Measurements from ENCODE around the gene RAB40B.

The RAB40B gene

GRCh38 chr17:82698974-82699442 is 510 bp upstream of the RAB40B start:
- Histone ChIP-seq H3K36me3 (ENCODE audit: control insufficient read depth in 2 of 2, insufficient read depth in 2 of 2, low read length in 2 of 2) (no peaks in the 10 kb centered on the region), H3K4me3 (ENCODE audit: low read length in 2 of 2) (peak overlapping the region; percentile 54 to 86), H3K27me3 (ENCODE audit: control insufficient read depth in 1 of 2, insufficient read depth in 2 of 2, low read length in 2 of 2) (no peaks in the 10 kb centered on the region), H3K9me3 (ENCODE audit: control insufficient read depth in 2 of 2, low read length in 2 of 2) (peaks cover 0 to 4% of the 10 kb centered on the region in 2 donors), H3K27ac (ENCODE audit: low read length) (no peak overlapping the region), H3K4me1 (ENCODE audit: control insufficient read depth, insufficient read depth, low read length) (peaks cover 25% of the 10 kb centered on the region), H3K9ac (ENCODE audit: low read length in 2 of 2) (peak overlapping the region in 1 of 2 donors; percentile 29)

DNA sequence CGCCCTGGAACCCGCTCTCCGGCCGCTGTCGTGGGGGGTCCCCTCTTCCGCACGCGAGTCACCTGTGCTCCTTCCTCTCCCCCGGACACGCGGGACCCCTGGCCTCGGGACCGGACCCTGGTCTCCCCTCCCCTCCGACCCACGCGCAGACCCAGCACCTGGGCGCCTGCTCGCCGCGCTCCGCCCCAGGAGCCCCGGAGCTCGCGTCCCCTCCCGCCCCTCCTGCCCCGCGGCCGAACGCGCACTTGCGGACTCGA is 762 bp downstream of the RAB40B start:
- H3K9me3 ChIP-seq (ENCODE audit: control insufficient read depth in 2 of 2, low read length in 2 of 2): peaks cover 0 to 4% of the 10 kb centered on the region in 2 donors
- no peak overlapping the region for H3K27ac ChIP-seq (ENCODE audit: low read length)
- H3K27me3 ChIP-seq (ENCODE audit: control insufficient read depth in 1 of 2, insufficient read depth in 2 of 2, low read length in 2 of 2): no peaks in the 10 kb centered on the region
- peaks cover 27% of the 10 kb centered on the region for H3K4me1 ChIP-seq (ENCODE audit: control insufficient read depth, insufficient read depth, low read length)
- peak overlapping the region; percentile 49 to 74 for H3K4me3 ChIP-seq (ENCODE audit: low read length in 2 of 2)
- no peaks in the 10 kb centered on the region for H3K36me3 ChIP-seq (ENCODE audit: control insufficient read depth in 2 of 2, insufficient read depth in 2 of 2, low read length in 2 of 2)
- H3K9ac ChIP-seq (ENCODE audit: low read length in 2 of 2): peak overlapping the region; percentile 48 to 51

DNA sequence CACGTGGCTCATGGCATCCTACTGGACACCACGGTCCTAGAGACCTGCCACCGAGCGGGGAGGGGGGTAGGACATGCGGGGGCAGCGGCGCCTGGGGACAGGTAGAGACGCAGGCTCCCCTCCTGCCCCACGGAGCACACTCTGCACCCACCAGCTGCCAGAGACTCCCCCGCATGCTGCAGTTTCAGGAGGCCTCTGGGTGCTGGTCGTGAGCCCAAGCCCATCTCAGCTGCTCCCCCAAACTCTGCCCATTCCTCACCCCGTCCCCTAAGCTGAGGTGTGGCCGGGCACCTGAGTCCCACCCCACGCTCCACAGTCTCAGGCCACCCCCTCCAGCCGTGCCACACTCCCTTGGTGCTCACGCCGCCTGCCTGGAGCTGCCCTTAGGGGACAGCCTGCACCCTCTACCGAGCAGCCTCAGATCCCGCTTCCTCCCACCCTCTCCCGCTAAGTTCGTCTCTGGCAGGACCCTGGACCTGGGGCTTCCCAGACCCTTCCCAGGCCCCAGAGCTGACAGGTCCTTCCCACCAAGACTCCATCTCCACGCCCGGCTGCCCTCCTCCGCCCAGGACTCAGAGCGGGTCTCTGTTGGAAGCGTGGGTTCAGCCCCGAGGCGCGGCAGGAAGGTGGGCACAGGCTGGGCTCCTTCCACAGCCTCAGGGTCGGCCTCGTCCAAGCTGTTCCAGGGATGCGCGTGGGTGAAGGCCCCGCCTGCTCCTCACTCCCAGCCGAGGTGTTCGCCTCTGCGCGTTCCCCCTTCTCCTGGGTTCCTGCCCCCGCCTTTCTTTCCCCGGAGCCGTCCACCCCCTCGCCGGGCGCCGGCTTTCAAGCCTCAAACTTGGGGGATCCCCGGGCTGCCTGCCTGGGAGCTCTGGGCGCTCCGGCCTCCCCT is 1.3 kb downstream of the RAB40B start:
- Histone ChIP-seq H3K36me3 (ENCODE audit: control insufficient read depth in 2 of 2, insufficient read depth in 2 of 2, low read length in 2 of 2) (no peaks in the 10 kb centered on the region), H3K4me1 (ENCODE audit: control insufficient read depth, insufficient read depth, low read length) (peaks cover 25% of the 10 kb centered on the region), H3K4me3 (ENCODE audit: low read length in 2 of 2) (peak overlapping the region; percentile 49 to 74), H3K27ac (ENCODE audit: low read length) (no peak overlapping the region), H3K9ac (ENCODE audit: low read length in 2 of 2) (peak overlapping the region; percentile 48 to 51), H3K27me3 (ENCODE audit: control insufficient read depth in 1 of 2, insufficient read depth in 2 of 2, low read length in 2 of 2) (no peaks in the 10 kb centered on the region), H3K9me3 (ENCODE audit: control insufficient read depth in 2 of 2, low read length in 2 of 2) (peaks cover 0 to 4% of the 10 kb centered on the region in 2 donors)

- Histone ChIP-seq H3K4me3 (ENCODE audit: low read length in 2 of 2) (no peak overlapping the region), H3K36me3 (ENCODE audit: control insufficient read depth in 2 of 2, insufficient read depth in 2 of 2, low read length in 2 of 2) (no peaks in the 10 kb centered on the region), H3K27me3 (ENCODE audit: control insufficient read depth in 1 of 2, insufficient read depth in 2 of 2, low read length in 2 of 2) (no peaks in the 10 kb centered on the region), H3K9ac (ENCODE audit: low read length in 2 of 2) (no peak overlapping the region), H3K27ac (ENCODE audit: low read length) (no peak overlapping the region), H3K9me3 (ENCODE audit: control insufficient read depth in 2 of 2, low read length in 2 of 2) (peaks cover 0 to 4% of the 10 kb centered on the region in 2 donors), H3K4me1 (ENCODE audit: control insufficient read depth, insufficient read depth, low read length) (peaks cover 22% of the 10 kb centered on the region)
Measured at GRCh38 chr17:82696259-82696658, 2.2 kb downstream of the RAB40B start.

DNA sequence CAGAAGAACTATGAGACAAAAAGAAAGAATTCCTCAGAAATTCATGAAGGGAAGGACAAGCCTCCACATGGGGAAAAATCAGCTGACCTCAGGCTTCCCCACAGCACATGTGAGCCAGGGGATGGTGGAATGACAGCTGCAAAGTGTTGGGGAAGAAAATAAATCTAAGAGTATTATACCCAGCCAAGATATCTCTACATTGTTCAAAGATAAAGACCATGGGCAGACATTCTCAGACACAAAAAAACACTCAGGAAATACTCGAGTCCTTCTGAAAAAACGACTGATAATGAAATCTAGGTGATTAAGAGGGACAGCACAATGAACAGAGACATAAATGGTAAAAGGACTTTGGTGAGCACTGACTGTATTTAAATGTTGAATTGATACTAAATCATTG is 3.9 kb downstream of the RAB40B start:
- H3K27me3 ChIP-seq (ENCODE audit: control insufficient read depth in 1 of 2, insufficient read depth in 2 of 2, low read length in 2 of 2): no peaks in the 10 kb centered on the region
- no peak overlapping the region for H3K9ac ChIP-seq (ENCODE audit: low read length in 2 of 2)
- peaks cover 0 to 4% of the 10 kb centered on the region in 2 donors for H3K9me3 ChIP-seq (ENCODE audit: control insufficient read depth in 2 of 2, low read length in 2 of 2)
- H3K4me3 ChIP-seq (ENCODE audit: low read length in 2 of 2): no peak overlapping the region
- H3K4me1 ChIP-seq (ENCODE audit: control insufficient read depth, insufficient read depth, low read length): peaks cover 21% of the 10 kb centered on the region
- peaks cover 0 to 2% of the 10 kb centered on the region in 2 donors for H3K36me3 ChIP-seq (ENCODE audit: control insufficient read depth in 2 of 2, insufficient read depth in 2 of 2, low read length in 2 of 2)
- H3K27ac ChIP-seq (ENCODE audit: low read length): no peak overlapping the region

DNA sequence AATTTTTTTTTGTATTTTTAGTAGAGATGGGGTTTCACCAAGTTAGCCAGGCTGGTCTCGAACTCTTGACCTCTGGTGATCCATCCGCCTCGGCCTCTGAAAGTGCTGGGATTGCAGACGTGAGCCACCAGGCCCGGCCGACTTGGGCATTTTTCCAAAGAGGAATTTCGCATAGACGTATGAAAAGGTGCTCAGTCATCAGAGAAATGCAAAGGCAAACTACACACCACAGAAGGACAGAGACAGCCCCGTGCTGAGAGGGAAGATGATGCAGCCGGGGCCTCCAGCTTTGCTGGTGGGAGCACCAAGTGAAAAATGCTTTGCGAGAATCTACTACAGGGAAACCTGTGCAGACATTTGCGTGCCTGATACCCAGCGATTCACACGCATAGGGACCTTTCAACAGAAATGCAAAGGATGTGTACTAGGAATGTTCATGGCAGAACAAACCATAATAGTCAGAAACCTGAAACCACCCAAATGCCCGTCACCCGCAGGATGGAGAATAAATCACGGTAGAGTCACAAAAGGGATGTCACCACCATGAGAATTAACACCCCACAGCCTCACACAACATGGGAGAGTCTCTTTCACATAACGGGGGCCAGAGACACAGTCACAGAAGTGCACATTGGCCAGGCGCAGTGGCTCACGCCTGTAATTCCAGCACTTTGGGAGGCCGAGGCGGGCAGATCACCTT is 5.2 kb downstream of the RAB40B start:
- H3K4me1 ChIP-seq (ENCODE audit: control insufficient read depth, insufficient read depth, low read length): peaks cover 13% of the 10 kb centered on the region
- H3K9ac ChIP-seq (ENCODE audit: low read length in 2 of 2): no peak overlapping the region
- H3K27ac ChIP-seq (ENCODE audit: low read length): no peak overlapping the region
- peaks cover 0 to 4% of the 10 kb centered on the region in 2 donors for H3K9me3 ChIP-seq (ENCODE audit: control insufficient read depth in 2 of 2, low read length in 2 of 2)
- H3K4me3 ChIP-seq (ENCODE audit: low read length in 2 of 2): no peak overlapping the region
- H3K27me3 ChIP-seq (ENCODE audit: control insufficient read depth in 1 of 2, insufficient read depth in 2 of 2, low read length in 2 of 2): no peaks in the 10 kb centered on the region
- peaks cover 0 to 2% of the 10 kb centered on the region in 2 donors for H3K36me3 ChIP-seq (ENCODE audit: control insufficient read depth in 2 of 2, insufficient read depth in 2 of 2, low read length in 2 of 2)

DNA sequence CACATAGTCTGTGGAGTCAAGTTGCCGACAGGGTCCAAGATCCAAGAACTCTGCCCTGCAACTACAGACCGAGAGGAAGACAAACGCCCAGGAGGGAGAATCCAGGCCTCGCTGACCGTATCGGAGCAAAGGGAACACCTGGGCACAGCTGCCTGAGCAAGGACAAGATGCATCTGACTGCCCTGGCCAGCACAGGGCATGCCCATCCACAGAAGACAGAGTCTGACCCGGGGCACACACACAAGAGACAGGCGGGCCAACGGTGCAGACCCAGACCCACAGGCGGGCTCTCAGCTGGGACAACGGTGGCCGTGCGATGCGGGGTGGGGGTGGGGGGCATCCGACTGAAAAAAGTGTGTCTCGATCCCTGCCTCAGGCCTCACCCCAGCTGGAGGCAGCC is 6.2 kb downstream of the RAB40B start:
- H3K9me3 ChIP-seq (ENCODE audit: control insufficient read depth in 2 of 2, low read length in 2 of 2): peaks cover 0 to 4% of the 10 kb centered on the region in 2 donors
- no peaks in the 10 kb centered on the region for H3K27me3 ChIP-seq (ENCODE audit: control insufficient read depth in 1 of 2, insufficient read depth in 2 of 2, low read length in 2 of 2)
- no peak overlapping the region for H3K27ac ChIP-seq (ENCODE audit: low read length)
- H3K36me3 ChIP-seq (ENCODE audit: control insufficient read depth in 2 of 2, insufficient read depth in 2 of 2, low read length in 2 of 2): peaks cover 0 to 2% of the 10 kb centered on the region in 2 donors
- H3K4me3 ChIP-seq (ENCODE audit: low read length in 2 of 2): no peak overlapping the region
- peaks cover 8% of the 10 kb centered on the region for H3K4me1 ChIP-seq (ENCODE audit: control insufficient read depth, insufficient read depth, low read length)
- H3K9ac ChIP-seq (ENCODE audit: low read length in 2 of 2): no peak overlapping the region

DNA sequence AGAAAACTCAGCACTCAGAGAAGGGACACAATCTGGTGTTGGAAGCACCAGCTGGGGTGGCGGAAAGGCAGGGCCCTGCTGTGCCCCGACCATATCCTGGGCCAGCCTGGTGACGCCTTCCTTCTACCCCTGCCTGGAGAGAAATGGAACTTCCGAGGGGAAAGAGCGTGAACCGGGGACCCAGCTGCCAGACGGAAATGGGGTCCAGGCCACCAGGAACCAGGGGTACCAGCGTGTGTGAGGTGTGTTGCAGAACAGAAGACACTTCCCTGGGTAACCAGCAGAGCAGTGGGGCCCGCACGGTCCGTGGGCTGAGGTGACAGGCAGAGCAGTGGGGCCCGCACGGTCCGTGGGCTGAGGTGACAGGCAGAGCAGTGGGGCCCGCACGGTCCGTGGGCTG is 6.8 kb downstream of the RAB40B start:
- peaks cover 0 to 4% of the 10 kb centered on the region in 2 donors for H3K9me3 ChIP-seq (ENCODE audit: control insufficient read depth in 2 of 2, low read length in 2 of 2)
- H3K4me1 ChIP-seq (ENCODE audit: control insufficient read depth, insufficient read depth, low read length): peaks cover 2% of the 10 kb centered on the region
- H3K36me3 ChIP-seq (ENCODE audit: control insufficient read depth in 2 of 2, insufficient read depth in 2 of 2, low read length in 2 of 2): peaks cover 0 to 2% of the 10 kb centered on the region in 2 donors
- H3K27me3 ChIP-seq (ENCODE audit: control insufficient read depth in 1 of 2, insufficient read depth in 2 of 2, low read length in 2 of 2): no peaks in the 10 kb centered on the region
- H3K9ac ChIP-seq (ENCODE audit: low read length in 2 of 2): no peak overlapping the region
- no peak overlapping the region for H3K27ac ChIP-seq (ENCODE audit: low read length)
- no peak overlapping the region for H3K4me3 ChIP-seq (ENCODE audit: low read length in 2 of 2)

- H3K4me3 ChIP-seq (ENCODE audit: low read length in 2 of 2): no peak overlapping the region
- H3K27me3 ChIP-seq (ENCODE audit: control insufficient read depth in 1 of 2, insufficient read depth in 2 of 2, low read length in 2 of 2): no peaks in the 10 kb centered on the region
- peaks cover 2% of the 10 kb centered on the region for H3K4me1 ChIP-seq (ENCODE audit: control insufficient read depth, insufficient read depth, low read length)
- H3K36me3 ChIP-seq (ENCODE audit: control insufficient read depth in 2 of 2, insufficient read depth in 2 of 2, low read length in 2 of 2): peaks cover 0 to 2% of the 10 kb centered on the region in 2 donors
- no peak overlapping the region for H3K27ac ChIP-seq (ENCODE audit: low read length)
- no peak overlapping the region for H3K9ac ChIP-seq (ENCODE audit: low read length in 2 of 2)
- H3K9me3 ChIP-seq (ENCODE audit: control insufficient read depth in 2 of 2, low read length in 2 of 2): peaks cover 0 to 4% of the 10 kb centered on the region in 2 donors
Measured at GRCh38 chr17:82690786-82691489, 7.6 kb downstream of the RAB40B start.

GRCh38 chr17:82689077-82689476 is 9.4 kb downstream of the RAB40B start:
- H3K9me3 ChIP-seq (ENCODE audit: control insufficient read depth in 2 of 2, low read length in 2 of 2): peaks cover 0 to under 1% of the 10 kb centered on the region in 2 donors
- H3K9ac ChIP-seq (ENCODE audit: low read length in 2 of 2): no peak overlapping the region
- peaks cover 2% of the 10 kb centered on the region for H3K4me1 ChIP-seq (ENCODE audit: control insufficient read depth, insufficient read depth, low read length)
- no peaks in the 10 kb centered on the region for H3K27me3 ChIP-seq (ENCODE audit: control insufficient read depth in 1 of 2, insufficient read depth in 2 of 2, low read length in 2 of 2)
- H3K4me3 ChIP-seq (ENCODE audit: low read length in 2 of 2): no peak overlapping the region
- no peak overlapping the region for H3K27ac ChIP-seq (ENCODE audit: low read length)
- H3K36me3 ChIP-seq (ENCODE audit: control insufficient read depth in 2 of 2, insufficient read depth in 2 of 2, low read length in 2 of 2): peaks cover 2 to 4% of the 10 kb centered on the region in 2 donors
